ENCODE data around the gene PTPRD. TPM values are rescaled to one million over a fixed set of nuclear protein-coding genes. Genes with fewer than 3 reads are reported as not detected.
A peak's percentile ranks its signal among the peaks of the same experiment; 100 is the strongest.

The PTPRD gene
- total RNA-seq, 1 experiment from 2014 or later = 32.5 TPM

DNA sequence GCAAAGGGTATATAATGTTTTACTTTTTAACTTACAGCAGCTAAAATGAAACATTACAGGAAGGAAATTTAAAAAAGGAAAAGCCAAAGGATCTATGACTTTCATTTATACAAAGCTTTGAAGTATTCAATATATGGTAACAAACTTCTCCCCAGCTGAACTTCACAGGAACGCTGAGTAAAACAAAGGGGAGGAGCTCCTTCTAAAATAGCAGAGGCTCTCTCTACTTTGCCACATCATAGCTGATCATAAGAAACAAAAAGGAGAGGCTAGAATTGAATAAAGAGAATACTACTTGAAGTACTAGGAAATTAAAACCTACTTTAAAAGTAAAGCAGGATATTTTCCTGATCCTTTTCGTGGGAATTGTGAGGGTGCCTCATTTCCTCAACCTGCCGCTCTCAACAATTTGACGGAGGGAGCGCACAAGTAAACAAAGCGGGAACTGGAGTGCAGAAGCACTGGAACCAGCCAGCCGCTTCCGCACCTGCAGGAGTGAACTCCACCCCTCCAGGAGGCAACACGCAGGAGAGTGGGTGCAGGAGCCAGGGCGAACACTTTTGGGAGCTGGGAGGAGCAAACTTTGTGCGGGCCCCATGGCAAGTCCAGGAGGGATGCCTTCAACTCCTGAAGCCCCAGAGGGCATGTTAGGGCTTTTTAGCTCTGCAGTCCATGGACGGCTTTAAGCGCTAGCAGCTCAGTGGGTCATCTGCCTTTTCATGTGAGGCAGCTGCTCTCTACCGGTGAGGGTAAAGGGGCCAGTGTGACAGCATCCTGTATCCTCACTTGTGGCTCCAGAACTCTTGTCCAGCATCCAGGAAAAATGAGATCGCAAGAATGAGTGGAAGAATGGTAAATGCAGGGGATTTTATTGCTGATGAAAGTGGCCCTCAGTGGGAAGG, 757.4 kb downstream of the PTPRD start:
- Histone ChIP-seq H3K18ac (ENCODE audit: insufficient read length, low read depth, low read length) (no peak overlapping the region), H3K79me2 (ENCODE audit: insufficient read depth, low read length) (no peaks in the 10 kb centered on the region), H3K9me3 (ENCODE audit: control insufficient read depth, low read depth, low read length) (no peaks in the 10 kb centered on the region), H3K4ac (ENCODE audit: low read depth, low read length) (no peak overlapping the region), H3K27ac (ENCODE audit: insufficient read length, low read depth, low read length) (no peak overlapping the region), H2AK5ac (ENCODE audit: insufficient read length, low read length) (no peak overlapping the region), H4K8ac (replicated peaks; ENCODE audit: insufficient read length, low read depth, low read length) (no peak overlapping the region), H2BK15ac (ENCODE audit: low read depth, low read length) (no peak overlapping the region), H3K4me2 (ENCODE audit: insufficient read depth, insufficient read length, low read length) (no peak overlapping the region), H3K14ac (ENCODE audit: insufficient read depth, low read length) (peak overlapping the region; percentile 75), H4K20me1 (ENCODE audit: control insufficient read depth, insufficient read depth, insufficient read length) (no peaks in the 10 kb centered on the region), H2BK5ac (ENCODE audit: insufficient read length, low read length) (no peak overlapping the region), H3K23ac (ENCODE audit: insufficient read length, low read depth, low read length) (no peak overlapping the region), H2BK20ac (ENCODE audit: low read depth, low read length, poor library complexity, severe bottlenecking) (no peak overlapping the region), H3K79me1 (ENCODE audit: insufficient read depth, low read depth, low read length, poor library complexity, severe bottlenecking) (no peaks in the 10 kb centered on the region), H2BK120ac (ENCODE audit: low read depth, low read length, poor library complexity, severe bottlenecking) (no peak overlapping the region), H3T11ph (ENCODE audit: low read length) (no peak overlapping the region), H4K5ac (ENCODE audit: insufficient read length, low read depth, low read length) (no peak overlapping the region), H3K9ac (ENCODE audit: extremely low read depth, insufficient read length, low read length) (no peak overlapping the region), H3K56ac (ENCODE audit: insufficient read length, low read depth, low read length) (no peak overlapping the region), H3K4me1 (ENCODE audit: insufficient read depth, low read length) (no peaks in the 10 kb centered on the region), H3K23me2 (ENCODE audit: insufficient read length, low read depth, low read length, poor library complexity, severe bottlenecking) (no peaks in the 10 kb centered on the region), H2AFZ (ENCODE audit: low read length) (no peak overlapping the region), H2BK12ac (ENCODE audit: insufficient read length, low read depth, low read length) (no peak overlapping the region), H4K91ac (ENCODE audit: insufficient read length, low read depth, low read length) (no peak overlapping the region), H3K27me3 (ENCODE audit: insufficient read depth, low read length) (no peaks in the 10 kb centered on the region)
- H3K27ac Mint-ChIP-seq = peak overlapping the region in 1 of 3 experiments; percentile 91; a peak in 2 of 7 replicates
- H3K27me3 Mint-ChIP-seq (ENCODE audit: low read depth) = no peaks in the 10 kb centered on the region
- H3K4me1 Mint-ChIP-seq = no peaks in the 10 kb centered on the region
- TF ChIP-seq, protein P1, sequence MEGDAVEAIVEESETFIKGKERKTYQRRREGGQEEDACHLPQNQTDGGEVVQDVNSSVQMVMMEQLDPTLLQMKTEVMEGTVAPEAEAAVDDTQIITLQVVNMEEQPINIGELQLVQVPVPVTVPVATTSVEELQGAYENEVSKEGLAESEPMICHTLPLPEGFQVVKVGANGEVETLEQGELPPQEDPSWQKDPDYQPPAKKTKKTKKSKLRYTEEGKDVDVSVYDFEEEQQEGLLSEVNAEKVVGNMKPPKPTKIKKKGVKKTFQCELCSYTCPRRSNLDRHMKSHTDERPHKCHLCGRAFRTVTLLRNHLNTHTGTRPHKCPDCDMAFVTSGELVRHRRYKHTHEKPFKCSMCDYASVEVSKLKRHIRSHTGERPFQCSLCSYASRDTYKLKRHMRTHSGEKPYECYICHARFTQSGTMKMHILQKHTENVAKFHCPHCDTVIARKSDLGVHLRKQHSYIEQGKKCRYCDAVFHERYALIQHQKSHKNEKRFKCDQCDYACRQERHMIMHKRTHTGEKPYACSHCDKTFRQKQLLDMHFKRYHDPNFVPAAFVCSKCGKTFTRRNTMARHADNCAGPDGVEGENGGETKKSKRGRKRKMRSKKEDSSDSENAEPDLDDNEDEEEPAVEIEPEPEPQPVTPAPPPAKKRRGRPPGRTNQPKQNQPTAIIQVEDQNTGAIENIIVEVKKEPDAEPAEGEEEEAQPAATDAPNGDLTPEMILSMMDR (conservative IDR thresholded peaks at IDR 0.05) = no peak
- no peaks in the 10 kb centered on the region for H3K9me3 Mint-ChIP-seq
- no CpG with 5 or more reads among the region's 15 CpGs for WGBS (ENCODE audit: extremely low coverage, insufficient read length, low lambda C conversion rate)
- no peak overlapping the region for H3K4me3 Mint-ChIP-seq
- no peaks in the 10 kb centered on the region for H3K36me3 Mint-ChIP-seq (ENCODE audit: insufficient read depth in 1 of 3, low read depth in 3 of 3)
- DNase-seq = peak; percentile 37

Measured in H9 (cell line).